ENCODE data around the gene MICALL2.

MICALL2 gene

GRCh38 chr7:1483079-1483478 lies 23.8 kb upstream of the MICALL2 start:
- Histone ChIP-seq H3K36me3 (ENCODE audit: insufficient read depth) (0 out of 2 replicates have a peak, but pooled peaks cover 4% of the 10 kb centered on the region), H4K20me1 (ENCODE audit: insufficient read depth) (no peaks in the 10 kb centered on the region), H3K4me3 (IDR thresholded peaks at IDR 0.05; ENCODE audit: insufficient read depth, low read depth, low read length) (no peak overlapping the region), H3K27ac (no peak overlapping the region), H2AFZ (ENCODE audit: low read depth) (no peak overlapping the region), H3K4me2 (no peak overlapping the region), H3K27me3 (ENCODE audit: insufficient read depth, low read depth) (no peaks in the 10 kb centered on the region), H3K4me1 (ENCODE audit: low read depth, poor library complexity, severe bottlenecking) (no peaks in the 10 kb centered on the region), H3K9ac (no peak overlapping the region), H3K79me2 (ENCODE audit: insufficient read depth, low read depth) (no peaks in the 10 kb centered on the region)
- no peak for TF ChIP-seq CTCF (conservative IDR thresholded peaks at IDR 0.05; ENCODE audit: low read depth, low read length)

GRCh38 chr7:1481300-1481699 lies 22.0 kb upstream of the MICALL2 start:
- Histone ChIP-seq H3K4me3 (IDR thresholded peaks at IDR 0.05; ENCODE audit: insufficient read depth, low read depth, low read length) (no peak overlapping the region), H4K20me1 (ENCODE audit: insufficient read depth) (no peaks in the 10 kb centered on the region), H3K27ac (no peak overlapping the region), H3K36me3 (ENCODE audit: insufficient read depth) (0 out of 2 replicates have a peak, but pooled peaks cover 4% of the 10 kb centered on the region), H3K9ac (no peak overlapping the region), H3K79me2 (ENCODE audit: insufficient read depth, low read depth) (no peaks in the 10 kb centered on the region), H3K4me2 (no peak overlapping the region), H3K27me3 (ENCODE audit: insufficient read depth, low read depth) (no peaks in the 10 kb centered on the region), H3K4me1 (ENCODE audit: low read depth, poor library complexity, severe bottlenecking) (no peaks in the 10 kb centered on the region), H2AFZ (ENCODE audit: low read depth) (no peak overlapping the region)
- TF ChIP-seq CTCF (conservative IDR thresholded peaks at IDR 0.05; ENCODE audit: low read depth, low read length): no peak

- H4K20me1 ChIP-seq (ENCODE audit: insufficient read depth): no peaks in the 10 kb centered on the region
- no peak overlapping the region for H3K9ac ChIP-seq
- no peaks in the 10 kb centered on the region for H3K27me3 ChIP-seq (ENCODE audit: insufficient read depth, low read depth)
- no peak overlapping the region for H3K4me2 ChIP-seq
- no peaks in the 10 kb centered on the region for H3K79me2 ChIP-seq (ENCODE audit: insufficient read depth, low read depth)
- H3K27ac ChIP-seq: no peak overlapping the region
- no peak overlapping the region for H3K4me3 ChIP-seq (IDR thresholded peaks at IDR 0.05; ENCODE audit: insufficient read depth, low read depth, low read length)
- no peak for TF ChIP-seq CTCF (conservative IDR thresholded peaks at IDR 0.05; ENCODE audit: low read depth, low read length)
- H2AFZ ChIP-seq (ENCODE audit: low read depth): no peak overlapping the region
- no peaks in the 10 kb centered on the region for H3K4me1 ChIP-seq (ENCODE audit: low read depth, poor library complexity, severe bottlenecking)
- 0 out of 2 replicates have a peak, but pooled peaks cover 4% of the 10 kb centered on the region for H3K36me3 ChIP-seq (ENCODE audit: insufficient read depth)
These were observed 21.4 kb upstream of the MICALL2 start for GRCh38 chr7:1480670-1481069.

GRCh38 chr7:1479287-1479686 lies 20.0 kb upstream of the MICALL2 start:
- no peaks in the 10 kb centered on the region for H4K20me1 ChIP-seq (ENCODE audit: insufficient read depth)
- 0 out of 2 replicates have a peak, but pooled peaks cover 4% of the 10 kb centered on the region for H3K36me3 ChIP-seq (ENCODE audit: insufficient read depth)

More at GRCh38 chr7:1479287-1479686, 20.0 kb upstream of the MICALL2 start:
- Histone ChIP-seq H3K27ac (no peak overlapping the region), H3K27me3 (ENCODE audit: insufficient read depth, low read depth) (no peaks in the 10 kb centered on the region), H3K4me3 (IDR thresholded peaks at IDR 0.05; ENCODE audit: insufficient read depth, low read depth, low read length) (no peak overlapping the region), H3K4me1 (ENCODE audit: low read depth, poor library complexity, severe bottlenecking) (no peaks in the 10 kb centered on the region), H3K4me2 (no peak overlapping the region), H2AFZ (ENCODE audit: low read depth) (no peak overlapping the region), H3K79me2 (ENCODE audit: insufficient read depth, low read depth) (no peaks in the 10 kb centered on the region), H3K9ac (no peak overlapping the region)
- TF ChIP-seq CTCF (conservative IDR thresholded peaks at IDR 0.05; ENCODE audit: low read depth, low read length): no peak

All from KMS-11 (cell line).